HG02798 (cell line): ENCODE results near the gene NAALAD2.
A peak's percentile ranks its signal among the peaks of the same experiment; 100 is the strongest.
"Not testable (repeated sequence)": the region's sequence is repeated elsewhere in the genome, so short reads cannot be mapped to it uniquely, and the experiment has no call there.

Source experiments
- ATAC-seq: cut with Tn5 transposase; IDR thresholded peaks from one replicate; pipeline ENCODE4 v1.9.1; 2021; ENCODE audit warnings: mild to moderate bottlenecking; ENCODE audit not compliant: unreplicated experiment, poor library complexity

NAALAD2 gene

DNA sequence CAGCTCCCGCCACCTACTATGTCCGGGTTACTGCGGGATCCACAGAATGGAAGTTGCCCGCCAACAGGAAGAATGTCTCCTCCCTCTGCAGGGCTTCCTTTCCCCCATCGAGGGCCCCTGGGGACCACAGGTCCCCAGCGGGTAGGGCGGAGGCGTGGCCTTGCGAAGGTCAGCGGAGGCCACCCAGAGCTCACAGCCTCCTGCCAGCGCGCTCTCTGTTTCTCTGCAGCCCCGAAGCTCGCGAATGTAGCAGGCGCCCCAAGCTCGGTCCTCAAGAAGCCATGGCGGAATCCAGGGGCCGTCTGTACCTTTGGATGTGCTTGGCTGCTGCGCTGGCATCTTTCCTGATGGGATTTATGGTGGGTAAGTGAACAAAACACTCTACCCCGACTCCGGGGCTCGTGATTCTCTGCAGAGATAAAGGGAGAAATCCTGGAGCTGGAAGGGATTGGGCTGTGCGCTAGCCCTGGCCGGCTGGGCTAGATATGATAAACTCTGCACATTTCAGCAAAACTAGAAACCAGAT, at the start of gene NAALAD2:
Gene NAALAD2 (plus strand): TSS at position 186 of the 526 bp plus-strand sequence. CDS start 96 bp downstream, at position 282.
- peak; percentile 73 for ATAC-seq

DNA sequence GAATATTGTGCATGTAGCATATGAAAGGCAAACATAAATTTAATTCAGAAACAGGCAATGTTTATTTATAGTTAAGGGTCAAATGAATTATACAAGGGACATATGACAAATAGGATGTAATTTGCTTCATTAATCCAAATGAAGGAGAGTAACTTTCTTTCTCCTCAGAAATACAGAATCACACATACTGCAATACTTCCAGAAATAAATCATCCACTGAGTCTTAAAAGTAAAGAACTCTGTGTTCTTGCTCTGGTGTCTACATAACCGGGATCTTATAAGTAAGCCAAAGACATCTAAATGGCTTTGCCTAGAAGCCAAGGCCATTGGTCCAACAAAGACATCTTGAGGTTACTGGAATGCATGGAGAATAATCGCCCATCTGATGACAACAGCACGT, 48.8 kb upstream of the NAALAD2 start, which contains the start of gene UBTFL1:
Gene UBTFL1 (plus strand): TSS at position 301 of the 400 bp plus-strand sequence. CDS start 0 bp downstream, at position 301.
- ATAC-seq, result not testable (repeated sequence)

DNA sequence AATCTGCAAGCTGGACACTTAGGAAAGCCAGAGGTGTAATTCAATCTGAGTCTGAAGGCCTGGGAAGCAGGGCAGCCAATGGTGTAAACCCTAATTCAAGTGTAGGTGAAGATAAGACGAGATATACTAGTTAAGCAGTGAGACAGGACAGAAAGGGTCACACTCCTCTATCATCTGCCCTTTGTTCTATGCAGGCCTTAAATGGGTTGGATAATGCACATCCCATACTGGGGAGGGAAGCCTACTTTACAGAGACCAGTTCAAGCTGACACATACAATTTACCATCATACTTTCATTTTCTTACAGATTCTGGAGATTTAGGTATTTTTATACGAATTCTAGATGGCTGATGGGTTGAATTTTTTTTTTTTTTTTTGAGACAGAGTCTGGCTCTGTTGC, 45.7 kb upstream of the NAALAD2 start:
- not testable (repeated sequence) for ATAC-seq

DNA sequence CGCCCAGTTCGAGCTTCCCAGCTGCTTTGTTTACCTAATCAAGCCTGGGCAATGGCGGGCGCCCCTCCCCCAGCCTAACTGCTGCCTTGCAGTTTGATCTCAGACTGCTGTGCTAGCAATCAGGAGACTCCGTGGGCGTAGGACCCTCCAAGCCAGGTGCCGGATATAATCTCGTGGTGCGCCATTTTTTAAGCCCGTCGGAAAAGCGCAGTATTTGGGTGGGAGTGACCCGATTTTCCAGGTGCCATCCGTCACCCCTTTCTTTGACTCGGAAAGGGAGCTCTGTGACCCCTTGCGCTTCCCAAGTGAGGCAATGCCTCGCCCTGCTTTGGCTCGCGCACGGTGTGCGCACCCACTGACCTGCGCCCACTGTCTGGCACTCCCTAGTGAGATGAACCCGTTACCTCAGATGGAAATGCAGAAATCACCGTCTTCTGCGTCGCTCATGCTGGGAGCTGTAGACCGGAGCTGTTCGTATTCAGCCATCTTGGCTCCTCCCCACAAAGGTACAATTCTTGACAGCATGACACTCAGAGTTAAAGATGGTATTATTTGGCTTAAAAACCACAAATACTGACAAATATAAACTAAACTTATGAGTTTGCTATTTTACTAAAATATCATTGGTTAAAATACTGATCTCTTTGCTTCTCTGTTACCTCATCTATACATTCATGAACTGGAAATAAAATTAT, 39.1 kb upstream of the NAALAD2 start:
- not testable (repeated sequence) for ATAC-seq

DNA sequence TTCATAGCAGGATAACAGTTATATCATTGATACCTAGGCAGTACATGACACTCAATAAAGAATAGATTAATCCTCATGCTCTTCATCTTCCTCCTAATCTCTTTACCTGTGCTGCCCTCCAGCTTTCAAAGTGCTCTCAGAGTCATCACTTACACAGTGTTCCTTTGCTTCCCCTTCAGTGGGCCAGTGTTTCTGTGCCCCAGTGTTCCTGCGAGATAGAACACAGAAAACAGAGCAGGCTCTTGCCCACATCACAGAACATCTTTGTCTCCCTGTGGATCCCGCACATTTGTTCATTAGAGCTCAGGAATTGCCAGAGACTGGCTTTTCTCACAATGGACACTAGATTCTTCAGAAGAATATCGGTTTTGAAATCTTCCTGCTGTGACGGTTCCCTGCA, 36.2 kb upstream of the NAALAD2 start:
- not testable (repeated sequence) for ATAC-seq

DNA sequence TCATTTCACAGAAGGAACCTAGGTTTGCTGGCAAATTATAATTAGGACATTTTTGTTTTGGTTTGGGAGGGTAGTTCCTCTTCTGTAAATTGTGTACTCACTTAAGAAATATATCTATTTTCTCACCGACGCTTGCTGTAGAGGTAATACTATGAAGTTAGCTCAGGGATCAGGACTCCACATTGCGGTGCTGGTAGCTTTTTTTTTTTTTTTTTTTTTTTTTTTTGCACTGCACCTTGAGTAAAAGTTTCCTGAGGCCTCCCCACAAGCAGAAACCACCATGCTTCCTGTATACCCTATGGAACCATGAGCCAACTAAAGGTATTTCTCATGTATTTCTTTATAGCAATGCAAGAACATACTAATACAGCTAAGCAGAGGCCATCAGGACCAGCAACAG, 34.0 kb upstream of the NAALAD2 start:
- no peak for ATAC-seq

DNA sequence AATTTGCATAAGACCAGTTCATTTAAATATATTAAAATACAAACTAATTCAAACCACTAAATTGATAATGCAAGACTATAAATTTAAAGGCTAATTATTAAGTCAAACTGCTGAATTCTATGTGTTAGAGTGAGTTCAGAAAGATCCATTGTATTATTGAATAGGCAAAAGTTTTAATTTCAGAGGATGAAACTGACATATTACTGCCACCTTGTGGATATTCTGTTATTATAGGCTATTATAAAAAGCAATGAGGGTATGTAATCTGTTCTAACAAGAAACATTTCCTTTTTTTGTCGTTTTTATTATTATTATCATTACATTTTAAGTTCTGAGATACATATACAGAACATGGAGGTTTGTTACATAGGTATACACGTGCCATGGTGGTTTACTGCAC, 20.9 kb upstream of the NAALAD2 start:
- no peak for ATAC-seq

DNA sequence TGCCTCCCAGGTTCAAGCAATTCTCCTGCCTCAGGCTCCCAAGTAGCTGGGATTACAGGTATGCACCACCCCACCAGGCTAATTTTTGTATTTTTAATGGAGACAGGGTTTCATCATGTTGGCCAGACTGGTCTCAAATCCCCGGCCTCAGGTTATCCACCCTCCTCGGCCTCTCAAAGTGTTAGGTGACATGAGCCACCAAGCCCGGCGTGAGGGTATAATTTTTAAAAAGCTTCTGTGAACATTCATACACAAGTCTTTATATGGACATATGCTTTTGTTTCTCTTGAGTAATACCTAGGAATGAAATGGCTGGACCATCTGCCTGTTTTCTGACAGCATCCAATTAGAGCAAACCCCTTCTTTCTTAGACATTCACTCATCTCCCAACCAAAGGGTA, 14.3 kb upstream of the NAALAD2 start:
- no peak for ATAC-seq

DNA sequence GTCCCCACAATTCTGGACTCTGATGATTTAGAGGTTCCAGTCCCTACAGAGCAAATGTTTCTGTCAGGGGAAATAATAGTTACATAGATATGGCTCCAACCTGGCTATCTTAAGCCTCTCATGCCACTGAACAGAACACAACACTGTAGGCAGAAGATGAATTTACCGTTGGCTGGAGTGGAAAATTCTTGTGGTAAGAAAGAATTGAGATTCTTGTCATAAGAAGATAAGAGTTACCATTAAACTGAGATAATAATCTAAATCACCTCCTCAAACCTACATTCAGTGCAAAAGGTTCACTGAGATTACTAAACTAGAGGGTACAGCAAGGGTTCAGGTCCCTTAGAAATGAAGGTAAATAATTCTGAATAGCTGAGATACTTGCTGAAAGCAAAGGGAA, 10.1 kb upstream of the NAALAD2 start:
- ATAC-seq, result no peak

DNA sequence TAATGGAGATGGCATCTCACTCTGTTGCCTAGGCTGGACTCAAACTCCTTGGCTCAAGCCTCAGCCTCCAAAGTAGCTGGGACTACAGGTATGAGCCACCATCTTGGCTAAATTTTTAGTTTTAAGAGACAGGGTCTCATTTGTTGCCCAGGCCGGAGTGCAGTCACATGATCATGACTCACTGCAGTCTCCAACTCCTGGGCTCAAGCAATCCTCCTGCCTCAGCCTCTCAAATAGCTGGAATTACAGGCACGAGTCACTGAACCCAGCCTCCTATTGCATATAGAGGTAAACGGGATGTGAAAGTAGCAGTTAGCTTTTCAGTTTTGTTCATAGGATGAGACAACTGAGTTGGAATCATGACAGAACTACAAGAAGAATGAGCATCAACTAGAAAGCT, 9.5 kb upstream of the NAALAD2 start:
- no peak for ATAC-seq

DNA sequence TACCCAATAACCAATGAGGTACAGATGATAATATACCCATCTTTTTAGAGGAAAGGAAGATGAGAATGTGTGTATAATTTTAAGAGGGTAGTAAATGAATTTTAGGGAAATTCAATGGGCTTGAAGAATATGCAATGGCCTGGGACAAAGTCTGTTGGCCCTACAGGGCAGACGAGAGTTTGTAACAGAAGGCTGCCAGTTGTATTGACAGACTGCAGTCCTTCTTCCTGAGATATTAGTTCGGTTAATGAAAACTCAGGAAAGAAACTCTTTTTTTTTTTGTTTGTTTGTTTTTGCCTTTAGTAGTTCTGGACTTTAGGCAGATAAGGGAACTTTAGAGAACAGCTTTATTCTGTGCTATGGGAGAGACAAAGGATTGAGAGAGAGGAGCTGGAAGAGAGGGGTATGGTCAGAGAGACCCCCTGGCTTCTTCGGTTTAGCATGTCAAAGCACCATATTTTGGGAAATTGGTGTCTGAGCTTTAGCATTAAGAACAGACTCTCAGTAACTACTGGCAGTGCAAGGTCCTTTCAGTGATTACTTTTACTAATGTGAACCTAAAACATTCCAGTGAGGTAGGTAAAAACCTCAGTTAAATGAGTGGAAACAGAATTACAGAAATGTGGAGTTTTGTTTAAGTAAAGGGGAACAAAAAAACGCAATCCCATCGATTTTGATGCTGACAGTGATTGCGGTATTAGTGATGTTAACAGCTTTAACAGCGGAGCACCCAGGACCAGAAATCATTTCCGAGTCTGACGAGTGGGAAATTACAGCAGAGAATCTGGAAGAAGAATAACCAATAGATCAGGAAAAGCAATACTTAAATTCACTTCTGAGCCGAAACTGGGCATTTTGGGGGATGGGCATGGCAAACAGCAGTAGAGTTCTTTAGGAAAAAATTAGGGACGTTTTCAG, 644 bp upstream of the NAALAD2 start:
- ATAC-seq, result no peak

DNA sequence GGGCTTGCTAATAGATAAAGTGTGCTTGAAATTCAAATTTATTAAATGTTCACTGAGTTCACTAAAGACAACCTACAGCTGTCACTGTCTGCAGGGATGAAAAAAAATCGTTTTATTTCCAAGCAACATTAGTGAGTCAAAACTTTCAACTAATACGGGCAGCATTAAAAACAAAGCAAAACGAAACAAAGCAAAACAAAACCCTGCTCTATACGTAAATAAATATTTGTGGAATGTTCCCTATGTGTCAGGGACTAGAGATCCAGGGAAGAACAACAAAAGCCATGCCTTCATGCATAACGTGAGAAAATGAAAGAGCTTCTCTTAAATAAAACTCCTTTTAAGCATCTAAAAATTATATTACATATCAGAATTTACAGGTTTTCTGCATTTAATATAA, 553 bp downstream of the NAALAD2 start:
- no peak for ATAC-seq

DNA sequence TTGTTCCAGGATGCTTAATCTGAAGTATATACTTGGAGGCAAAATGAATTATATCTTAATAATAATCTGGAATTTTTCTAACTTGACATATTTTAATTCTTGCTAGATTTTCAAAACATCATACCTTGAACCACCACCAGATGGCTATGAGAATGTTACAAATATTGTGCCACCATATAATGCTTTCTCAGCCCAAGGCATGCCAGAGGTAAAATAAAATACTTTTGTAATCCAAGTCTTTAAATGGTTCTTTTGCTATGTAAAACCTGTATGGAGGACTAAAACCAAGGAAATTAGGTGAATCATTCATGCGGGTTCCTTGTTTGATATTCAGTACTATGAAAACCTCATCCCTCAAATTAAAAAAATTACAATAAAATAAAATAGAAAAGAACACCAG, 14.4 kb downstream of the NAALAD2 start:
- ATAC-seq, result no peak

DNA sequence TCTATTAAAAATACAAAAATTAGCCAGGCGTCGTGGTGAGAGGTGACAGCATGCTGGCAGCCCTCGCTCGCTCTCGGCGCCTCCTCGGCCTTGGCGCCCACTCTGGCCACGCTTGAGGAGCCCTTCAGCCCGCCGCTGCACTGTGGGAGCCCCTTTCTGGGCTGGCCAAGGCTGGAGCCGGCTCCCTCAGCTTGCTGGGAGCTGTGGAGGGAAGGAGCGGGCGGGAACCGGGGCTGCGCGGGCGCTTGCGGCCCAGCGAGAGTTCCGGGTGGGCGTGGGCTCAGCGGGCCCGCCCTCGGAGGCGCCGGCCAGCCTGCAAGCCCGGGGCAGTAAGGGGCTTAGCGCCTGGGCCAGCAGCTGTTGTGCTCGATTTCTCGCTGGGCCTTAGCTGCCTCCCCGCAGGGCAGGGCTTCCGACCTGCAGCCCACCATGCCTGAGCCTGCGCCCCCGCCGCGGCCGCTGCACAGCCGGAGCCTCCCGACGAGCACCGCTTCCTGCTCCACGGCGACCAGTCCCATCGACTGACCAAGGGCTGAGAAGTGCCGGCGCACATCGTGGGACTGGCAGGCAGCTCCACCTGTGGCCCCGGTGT, 32.6 kb downstream of the NAALAD2 start:
- ATAC-seq, result not testable (repeated sequence)

DNA sequence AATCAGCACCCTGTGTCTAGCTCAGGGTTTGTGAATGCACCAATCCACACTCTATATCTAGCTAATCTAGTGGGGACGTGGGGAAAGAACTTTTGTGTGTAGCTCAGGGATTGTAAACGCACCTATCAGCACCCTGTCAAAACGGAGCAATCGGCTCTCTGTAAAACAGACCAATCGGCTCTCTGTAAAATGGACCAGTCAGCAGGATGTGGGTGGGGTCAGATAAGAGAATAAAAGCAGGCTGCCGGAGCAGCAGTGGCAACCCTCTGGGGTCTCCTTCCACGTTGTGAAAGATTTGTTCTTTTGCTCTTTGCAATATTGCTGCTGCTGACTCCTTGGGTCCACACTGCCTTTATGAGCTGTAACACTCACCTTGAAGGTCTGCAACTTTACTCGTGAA, 33.2 kb downstream of the NAALAD2 start:
- not testable (repeated sequence) for ATAC-seq

DNA sequence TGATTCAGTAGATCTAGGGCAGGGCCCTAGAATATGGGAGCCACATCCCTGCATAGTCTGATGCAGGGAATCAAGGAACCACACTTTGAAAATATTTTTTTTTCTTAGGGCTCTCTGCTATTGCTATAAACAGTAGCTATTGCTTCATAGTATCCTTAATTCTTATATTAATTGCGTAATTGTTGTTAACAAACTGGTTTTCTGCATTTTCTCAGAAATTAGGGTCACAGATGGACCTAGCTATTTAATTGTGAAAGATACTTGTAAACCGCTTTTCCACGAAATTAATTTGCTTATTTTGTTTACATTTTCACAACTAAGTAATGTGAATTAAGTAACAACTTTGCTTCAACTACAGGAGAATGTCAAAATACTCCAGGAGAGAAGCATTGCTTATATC, 34.1 kb downstream of the NAALAD2 start:
- ATAC-seq, result no peak

DNA sequence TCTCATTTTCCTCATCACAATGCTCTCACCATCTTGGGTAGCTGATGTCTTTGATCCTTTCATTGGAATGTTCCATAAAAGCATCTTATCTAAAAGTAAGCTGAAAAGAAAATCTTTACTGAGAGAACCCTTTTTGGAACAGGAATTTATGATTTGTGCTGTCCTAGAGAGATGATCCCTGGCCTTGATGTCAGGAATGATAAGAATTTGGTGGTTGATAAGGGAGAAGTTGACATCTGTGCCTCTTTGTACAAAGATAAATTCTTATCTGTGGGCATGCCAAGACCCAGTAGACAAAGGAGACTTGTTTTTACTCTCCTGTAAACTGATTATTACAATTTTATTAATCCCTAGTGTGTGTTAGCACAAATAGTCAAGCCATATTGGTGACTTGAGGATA, 36.9 kb downstream of the NAALAD2 start:
- no peak for ATAC-seq

DNA sequence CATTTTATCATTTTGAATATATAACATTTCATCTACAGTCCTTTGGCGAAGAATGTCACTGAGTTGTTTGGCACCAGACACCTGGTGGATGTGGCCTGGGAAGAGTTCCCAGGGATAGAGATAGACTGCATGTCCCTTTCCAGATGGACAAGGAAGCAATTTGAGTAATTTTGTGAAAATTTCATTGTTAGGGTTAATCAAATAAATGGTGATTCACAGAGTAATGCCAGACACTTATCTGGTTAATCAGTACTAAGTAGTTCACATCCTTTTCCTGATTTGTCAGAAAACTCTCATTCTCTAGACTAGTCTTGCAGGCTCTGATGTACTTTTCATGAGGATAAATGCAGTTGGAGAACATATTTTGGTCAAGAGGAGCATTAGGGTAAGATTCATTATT, 41.6 kb downstream of the NAALAD2 start:
- no peak for ATAC-seq

DNA sequence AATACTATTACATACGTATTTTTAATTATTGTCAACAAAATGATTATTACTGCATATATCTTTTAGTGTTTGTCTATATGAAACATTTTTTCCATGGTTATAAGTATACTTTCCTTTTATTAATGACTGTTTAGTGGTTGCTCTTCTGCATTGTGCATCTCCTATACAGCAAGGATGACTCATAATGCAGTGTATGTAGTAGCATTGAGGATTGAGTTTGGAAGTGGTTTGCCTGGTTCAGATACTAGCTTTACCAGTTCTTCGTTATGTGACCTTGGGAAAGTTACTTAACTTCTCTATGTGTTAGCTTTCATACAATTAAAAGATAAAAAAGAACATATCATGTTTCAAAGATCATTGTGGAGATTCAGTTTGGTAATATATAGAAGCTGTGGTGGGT, 44.3 kb downstream of the NAALAD2 start:
- ATAC-seq, result no peak

DNA sequence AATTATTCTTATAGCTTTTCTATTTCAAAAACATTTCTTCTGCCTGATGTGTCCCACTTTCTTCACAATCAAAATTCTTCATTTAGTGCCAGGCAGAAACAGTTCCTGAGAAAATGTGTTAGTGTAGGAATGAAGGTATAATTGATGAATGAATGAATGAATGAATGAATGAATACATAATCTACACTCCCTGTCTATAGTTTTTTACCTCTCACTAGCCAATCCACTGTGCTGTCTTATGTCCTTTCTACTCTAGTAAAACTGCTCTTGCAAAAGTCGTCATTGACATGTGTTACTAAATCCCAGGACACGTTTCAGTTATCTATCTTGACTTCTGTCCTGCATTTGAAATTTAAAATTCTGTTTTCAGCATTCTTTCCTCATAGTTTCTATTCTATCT, 45.5 kb downstream of the NAALAD2 start:
- no peak for ATAC-seq

DNA sequence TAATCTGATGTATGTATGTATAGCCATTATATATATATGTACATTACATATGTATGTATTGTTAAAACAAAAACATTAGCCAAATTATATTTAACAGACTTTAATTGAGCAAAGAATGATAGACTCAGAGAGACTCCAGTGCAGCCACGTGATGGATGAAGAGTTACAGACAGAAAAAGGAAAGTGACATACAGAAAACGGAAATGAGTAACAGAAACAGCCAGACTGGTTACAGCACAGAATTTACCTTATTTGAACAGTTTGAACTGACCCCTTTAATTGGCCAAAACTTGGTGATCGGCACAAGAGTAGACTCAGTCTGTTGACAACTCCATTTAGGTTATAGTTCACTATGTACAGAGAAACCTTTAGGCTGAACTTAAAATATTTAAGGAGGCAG, 53.4 kb downstream of the NAALAD2 start:
- no peak for ATAC-seq
